ENCODE results near the gene FBXL5. TPM values are rescaled to one million over a fixed set of nuclear protein-coding genes. Genes with fewer than 3 reads are reported as not detected.

FBXL5 gene
- total RNA-seq, 1 donor from 2014 or later, result 31.2 TPM

- no peaks in the 10 kb centered on the region for H3K27me3 Mint-ChIP-seq
- no peaks in the 10 kb centered on the region for H3K36me3 Mint-ChIP-seq (ENCODE audit: low read depth)
- no peaks in the 10 kb centered on the region for H3K4me1 Mint-ChIP-seq
- H3K4me3 Mint-ChIP-seq, result no peak overlapping the region
- H3K27ac Mint-ChIP-seq, result no peak overlapping the region
- intact Hi-C loops (cut with micrococcal nuclease), result no loop called here
- no peak for DNase-seq
- H3K9me3 Mint-ChIP-seq, result no peaks in the 10 kb centered on the region
These were observed 62.4 kb downstream of the FBXL5 start for GRCh38 chr4:15592799-15593198.

DNA sequence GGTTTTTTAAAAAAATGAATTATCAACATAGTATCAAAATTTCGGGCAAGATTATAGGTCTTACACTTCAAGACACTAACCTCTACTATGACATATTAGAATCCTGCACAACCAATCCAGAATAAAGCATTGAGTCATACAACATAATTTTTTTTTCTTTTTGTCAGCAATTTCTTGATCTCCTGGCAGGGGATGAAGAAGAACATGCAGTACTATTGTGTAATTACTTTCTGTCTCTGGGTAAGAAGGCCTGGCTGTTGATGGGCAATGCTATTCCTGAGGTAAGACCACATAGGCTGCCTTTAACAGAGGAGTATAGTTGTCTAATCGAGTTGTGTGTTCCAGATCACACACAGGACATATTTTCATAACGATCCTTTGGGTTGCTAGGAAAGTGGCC, 67.5 kb downstream of the FBXL5 start:
- intact Hi-C loops (cut with micrococcal nuclease), result no loop called here
- Mint-ChIP-seq H3K4me1 (no peaks in the 10 kb centered on the region), H3K9me3 (no peaks in the 10 kb centered on the region), H3K27ac (no peak overlapping the region), H3K4me3 (no peak overlapping the region), H3K36me3 (ENCODE audit: low read depth) (no peaks in the 10 kb centered on the region), H3K27me3 (no peaks in the 10 kb centered on the region)
- DNase-seq, result no peak

DNA sequence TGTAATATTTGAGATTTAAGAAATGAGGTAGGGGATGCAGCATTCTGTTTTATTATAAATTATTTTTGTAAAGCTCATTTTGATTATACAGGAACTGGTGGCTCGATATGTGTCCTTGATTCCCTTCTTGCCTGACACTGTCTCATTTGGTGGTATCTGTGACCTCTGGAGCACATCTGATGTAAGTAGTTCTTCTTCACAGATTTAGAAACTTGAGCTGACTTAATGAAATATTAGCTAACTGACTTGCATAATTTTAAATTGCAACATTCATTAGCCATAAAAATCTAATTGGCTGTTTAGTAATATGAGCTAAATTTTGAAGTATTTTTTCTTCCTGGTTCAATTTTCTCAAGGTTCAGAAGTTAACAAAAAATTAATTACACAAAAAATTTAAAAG, 69.1 kb downstream of the FBXL5 start:
- no peaks in the 10 kb centered on the region for H3K4me1 Mint-ChIP-seq
- H3K9me3 Mint-ChIP-seq, result no peaks in the 10 kb centered on the region
- no peaks in the 10 kb centered on the region for H3K27me3 Mint-ChIP-seq
- DNase-seq, result no peak
- intact Hi-C loops (cut with micrococcal nuclease), result no loop called here
- no peak overlapping the region for H3K27ac Mint-ChIP-seq
- H3K36me3 Mint-ChIP-seq (ENCODE audit: low read depth), result no peaks in the 10 kb centered on the region
- H3K4me3 Mint-ChIP-seq, result no peak overlapping the region

DNA sequence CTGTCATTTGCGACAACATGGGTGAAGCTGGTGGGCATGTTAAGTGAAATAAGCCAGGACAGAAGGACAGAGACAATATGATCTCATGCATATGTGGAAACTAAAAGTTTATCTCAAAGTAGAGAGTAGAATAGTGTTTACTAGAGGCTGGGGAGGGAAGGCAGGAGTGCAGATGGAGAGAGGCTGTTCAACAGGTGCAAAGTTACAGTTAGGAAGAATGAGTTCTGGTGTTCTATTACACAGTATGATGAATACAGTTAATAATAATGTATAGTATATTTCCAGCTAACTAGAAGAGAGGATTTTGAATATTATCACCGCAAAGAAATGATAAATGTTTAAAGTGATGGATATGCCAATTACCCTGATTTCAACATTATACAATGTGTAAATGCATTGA, 69.8 kb downstream of the FBXL5 start:
- no peak overlapping the region for H3K4me3 Mint-ChIP-seq
- no peak for DNase-seq
- no peaks in the 10 kb centered on the region for H3K4me1 Mint-ChIP-seq
- H3K27ac Mint-ChIP-seq, result no peak overlapping the region
- intact Hi-C loops (cut with micrococcal nuclease), result no loop called here
- H3K36me3 Mint-ChIP-seq (ENCODE audit: low read depth), result no peaks in the 10 kb centered on the region
- no peaks in the 10 kb centered on the region for H3K9me3 Mint-ChIP-seq
- H3K27me3 Mint-ChIP-seq, result no peaks in the 10 kb centered on the region

GRCh38 chr4:15584785-15585184, 70.4 kb downstream of the FBXL5 start:
- DNase-seq, result no peak
- H3K27ac Mint-ChIP-seq, result no peak overlapping the region
- H3K4me3 Mint-ChIP-seq, result no peak overlapping the region
- H3K27me3 Mint-ChIP-seq, result no peaks in the 10 kb centered on the region
- H3K36me3 Mint-ChIP-seq (ENCODE audit: low read depth), result no peaks in the 10 kb centered on the region
- H3K9me3 Mint-ChIP-seq, result no peaks in the 10 kb centered on the region
- H3K4me1 Mint-ChIP-seq, result no peaks in the 10 kb centered on the region
- intact Hi-C loops (cut with micrococcal nuclease), result no loop called here

- no peaks in the 10 kb centered on the region for H3K4me1 Mint-ChIP-seq
- H3K27me3 Mint-ChIP-seq, result no peaks in the 10 kb centered on the region
- no peak overlapping the region for H3K4me3 Mint-ChIP-seq
- intact Hi-C loops (cut with micrococcal nuclease), result no loop called here
- no peaks in the 10 kb centered on the region for H3K36me3 Mint-ChIP-seq (ENCODE audit: low read depth)
- H3K9me3 Mint-ChIP-seq, result no peaks in the 10 kb centered on the region
- no peak overlapping the region for H3K27ac Mint-ChIP-seq
- DNase-seq, result no peak
These were observed 77.6 kb downstream of the FBXL5 start for GRCh38 chr4:15577508-15577907.

- Mint-ChIP-seq H3K9me3 (no peaks in the 10 kb centered on the region), H3K36me3 (ENCODE audit: low read depth) (no peaks in the 10 kb centered on the region), H3K27ac (no peak overlapping the region), H3K27me3 (no peaks in the 10 kb centered on the region), H3K4me1 (no peaks in the 10 kb centered on the region), H3K4me3 (no peak overlapping the region)
- intact Hi-C loops (cut with micrococcal nuclease), result no loop called here
- DNase-seq, result no peak
These were observed 79.2 kb downstream of the FBXL5 start for GRCh38 chr4:15575966-15576365.

DNA sequence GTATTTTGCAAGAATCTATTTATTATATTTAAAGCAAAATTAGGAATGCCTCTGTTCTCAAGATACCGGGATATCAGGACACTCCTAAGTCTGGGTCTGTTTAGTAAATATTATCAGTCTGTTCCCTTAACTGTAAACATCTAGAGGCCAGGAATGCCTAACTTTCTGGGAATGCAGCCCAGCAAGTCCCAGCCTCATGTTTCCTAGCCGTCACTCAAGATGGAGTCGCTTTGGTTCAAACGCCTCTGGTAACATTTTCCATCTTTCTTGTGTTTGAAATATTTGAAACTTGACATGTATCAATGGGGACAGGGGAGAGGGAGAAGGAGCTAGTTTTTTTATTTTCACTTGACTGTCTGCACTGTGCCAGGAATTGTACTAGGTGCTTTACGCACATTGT, 85.4 kb downstream of the FBXL5 start:
- Mint-ChIP-seq H3K36me3 (ENCODE audit: low read depth) (no peaks in the 10 kb centered on the region), H3K9me3 (peaks cover 4% of the 10 kb centered on the region), H3K27me3 (no peaks in the 10 kb centered on the region), H3K4me3 (no peak overlapping the region), H3K4me1 (no peaks in the 10 kb centered on the region), H3K27ac (no peak overlapping the region)
- DNase-seq, result no peak
- intact Hi-C loops (cut with micrococcal nuclease), result no loop called here

DNA sequence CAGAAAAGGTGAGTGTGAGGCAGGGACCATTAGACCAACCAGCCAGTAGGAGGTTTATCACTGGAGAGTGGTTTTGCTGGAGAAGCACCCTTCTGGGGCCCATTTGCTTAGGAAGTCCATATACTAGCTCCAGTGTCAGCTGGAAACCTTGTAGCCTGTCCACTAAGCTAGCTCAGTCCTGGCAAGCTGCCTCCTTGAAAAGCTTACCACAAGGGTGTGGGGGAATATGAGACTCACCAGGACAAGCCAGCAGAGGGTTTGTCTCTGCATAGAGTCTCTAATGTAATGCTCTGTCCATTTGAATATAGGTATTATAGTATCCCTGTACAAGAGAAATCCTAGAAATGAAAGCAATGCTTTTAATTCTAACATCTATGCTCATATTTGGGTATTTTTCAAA, 86.3 kb downstream of the FBXL5 start:
- no peaks in the 10 kb centered on the region for H3K36me3 Mint-ChIP-seq (ENCODE audit: low read depth)
- H3K4me1 Mint-ChIP-seq, result no peaks in the 10 kb centered on the region
- no peak for DNase-seq
- H3K27ac Mint-ChIP-seq, result no peak overlapping the region
- H3K9me3 Mint-ChIP-seq, result peaks cover 4% of the 10 kb centered on the region
- H3K4me3 Mint-ChIP-seq, result no peak overlapping the region
- no peaks in the 10 kb centered on the region for H3K27me3 Mint-ChIP-seq
- intact Hi-C loops (cut with micrococcal nuclease), result no loop called here

DNA sequence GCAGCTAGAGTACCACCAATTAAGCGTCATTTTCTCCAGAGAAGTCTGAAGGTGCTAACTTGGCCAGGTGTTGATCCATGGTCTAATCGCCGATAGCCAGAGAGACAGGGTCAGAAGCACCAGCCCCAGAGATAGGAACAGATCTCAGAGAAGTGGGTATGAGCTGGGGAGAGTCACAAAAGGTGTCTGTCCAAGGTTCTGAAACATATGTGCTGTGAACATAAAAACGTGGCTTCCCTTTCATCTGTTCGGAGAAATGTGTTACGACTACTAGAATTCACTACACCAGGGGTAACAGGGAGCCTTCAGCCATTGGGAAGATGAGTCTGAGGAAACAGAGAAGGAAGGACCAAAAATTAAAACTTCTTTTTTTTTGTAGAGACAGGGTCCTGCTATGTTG, 91.3 kb downstream of the FBXL5 start:
- Mint-ChIP-seq H3K9me3 (peaks cover 4% of the 10 kb centered on the region), H3K36me3 (ENCODE audit: low read depth) (no peaks in the 10 kb centered on the region), H3K27ac (no peak overlapping the region), H3K27me3 (no peaks in the 10 kb centered on the region), H3K4me1 (peaks cover 3% of the 10 kb centered on the region), H3K4me3 (no peak overlapping the region)
- intact Hi-C loops (cut with micrococcal nuclease), result no loop called here
- no peak for DNase-seq

DNA sequence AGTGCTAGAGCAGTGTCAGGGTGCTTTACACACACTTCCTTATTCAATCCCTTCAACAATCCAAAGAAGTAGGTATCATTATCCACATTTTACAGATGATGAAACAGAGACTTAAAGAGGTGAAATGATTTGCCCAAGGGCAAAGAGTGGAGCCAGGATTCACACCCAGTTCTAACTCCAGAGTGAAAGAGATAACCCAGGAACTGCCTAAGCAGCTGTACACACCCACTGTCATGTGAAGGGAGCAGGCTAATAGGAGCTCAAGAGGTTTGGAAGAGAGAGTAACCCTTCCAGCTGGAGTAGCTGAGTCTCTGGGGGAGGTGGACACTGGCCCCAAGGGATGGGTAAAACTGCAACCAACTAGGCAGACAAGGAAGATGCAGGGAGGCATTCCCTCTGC, 92.5 kb downstream of the FBXL5 start:
- Mint-ChIP-seq H3K9me3 (peaks cover 4% of the 10 kb centered on the region), H3K4me1 (peaks cover 3% of the 10 kb centered on the region), H3K27me3 (no peaks in the 10 kb centered on the region), H3K36me3 (ENCODE audit: low read depth) (no peaks in the 10 kb centered on the region), H3K27ac (no peak overlapping the region), H3K4me3 (no peak overlapping the region)
- no peak for DNase-seq
- intact Hi-C loops (cut with micrococcal nuclease), result no loop called here

- peaks cover 3% of the 10 kb centered on the region for H3K4me1 Mint-ChIP-seq
- intact Hi-C loops (cut with micrococcal nuclease), result no loop called here
- H3K4me3 Mint-ChIP-seq, result no peak overlapping the region
- peaks cover 4% of the 10 kb centered on the region for H3K9me3 Mint-ChIP-seq
- H3K27ac Mint-ChIP-seq, result no peak overlapping the region
- no peaks in the 10 kb centered on the region for H3K36me3 Mint-ChIP-seq (ENCODE audit: low read depth)
- no peak for DNase-seq
- no peaks in the 10 kb centered on the region for H3K27me3 Mint-ChIP-seq
These were observed 93.0 kb downstream of the FBXL5 start for GRCh38 chr4:15562114-15562513.

DNA sequence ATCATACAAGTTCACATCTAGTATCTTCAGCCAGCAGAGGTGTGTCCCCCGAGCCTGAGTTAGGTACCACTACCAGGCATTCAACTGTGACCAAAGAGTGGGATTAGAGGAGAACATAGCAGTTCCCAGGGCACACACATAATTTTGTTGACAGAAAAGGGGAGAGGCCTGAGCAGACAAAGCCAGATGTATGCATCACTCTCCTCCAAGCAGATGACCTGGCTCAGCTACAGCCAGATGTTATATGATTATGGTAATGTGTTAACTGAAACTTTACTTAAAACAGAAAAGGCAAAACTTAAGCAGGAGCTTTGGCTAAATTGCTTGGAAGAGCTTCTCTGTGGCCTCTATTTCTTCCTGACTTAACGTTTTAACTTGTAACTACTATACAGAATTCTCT, 96.6 kb downstream of the FBXL5 start:
- no peaks in the 10 kb centered on the region for H3K9me3 Mint-ChIP-seq
- H3K36me3 Mint-ChIP-seq (ENCODE audit: low read depth), result no peaks in the 10 kb centered on the region
- no peak for DNase-seq
- intact Hi-C loops (cut with micrococcal nuclease), result no loop called here
- H3K4me3 Mint-ChIP-seq, result no peak overlapping the region
- H3K4me1 Mint-ChIP-seq, result peaks cover 3% of the 10 kb centered on the region
- H3K27me3 Mint-ChIP-seq, result no peaks in the 10 kb centered on the region
- no peak overlapping the region for H3K27ac Mint-ChIP-seq

DNA sequence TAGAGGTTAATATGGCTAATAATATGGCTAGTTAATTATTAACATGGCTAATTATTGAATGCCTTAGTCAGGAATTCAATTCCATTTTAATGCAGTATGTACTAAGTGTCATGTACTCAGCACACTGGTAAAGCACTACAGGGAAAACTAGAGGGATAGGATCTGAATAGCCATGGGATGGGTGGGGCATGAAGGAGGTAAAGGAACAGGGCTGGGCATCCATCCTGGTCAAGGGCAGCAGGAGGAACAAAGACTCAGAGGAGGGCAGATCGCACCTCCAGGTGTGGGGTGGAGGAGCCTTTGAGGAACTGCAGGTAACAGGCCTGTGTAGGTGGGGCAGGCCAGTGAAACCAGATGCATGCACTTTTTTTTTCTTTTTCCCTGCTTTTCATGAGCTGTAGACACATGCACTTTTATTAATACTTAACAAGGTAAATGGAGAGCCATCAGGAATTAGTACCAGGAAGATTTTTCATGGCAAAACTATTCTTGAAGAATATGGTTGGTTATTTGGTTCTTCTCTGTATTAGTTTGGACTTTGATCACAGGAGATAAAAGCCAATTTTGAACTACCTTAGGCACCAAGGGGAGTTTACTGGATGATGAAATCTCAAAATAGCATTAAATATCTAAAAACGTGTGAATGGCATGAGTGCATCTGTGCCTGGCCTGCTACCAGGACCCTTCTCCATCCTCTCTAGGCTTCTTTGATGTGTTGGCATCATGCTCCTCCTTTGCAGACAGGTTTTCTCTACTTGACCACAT, 97.2 kb downstream of the FBXL5 start:
- peaks cover 3% of the 10 kb centered on the region for H3K4me1 Mint-ChIP-seq
- H3K4me3 Mint-ChIP-seq, result no peak overlapping the region
- no peaks in the 10 kb centered on the region for H3K27me3 Mint-ChIP-seq
- no peaks in the 10 kb centered on the region for H3K9me3 Mint-ChIP-seq
- intact Hi-C loops (cut with micrococcal nuclease), result no loop called here
- DNase-seq, result no peak
- H3K36me3 Mint-ChIP-seq (ENCODE audit: low read depth), result no peaks in the 10 kb centered on the region
- no peak overlapping the region for H3K27ac Mint-ChIP-seq

DNA sequence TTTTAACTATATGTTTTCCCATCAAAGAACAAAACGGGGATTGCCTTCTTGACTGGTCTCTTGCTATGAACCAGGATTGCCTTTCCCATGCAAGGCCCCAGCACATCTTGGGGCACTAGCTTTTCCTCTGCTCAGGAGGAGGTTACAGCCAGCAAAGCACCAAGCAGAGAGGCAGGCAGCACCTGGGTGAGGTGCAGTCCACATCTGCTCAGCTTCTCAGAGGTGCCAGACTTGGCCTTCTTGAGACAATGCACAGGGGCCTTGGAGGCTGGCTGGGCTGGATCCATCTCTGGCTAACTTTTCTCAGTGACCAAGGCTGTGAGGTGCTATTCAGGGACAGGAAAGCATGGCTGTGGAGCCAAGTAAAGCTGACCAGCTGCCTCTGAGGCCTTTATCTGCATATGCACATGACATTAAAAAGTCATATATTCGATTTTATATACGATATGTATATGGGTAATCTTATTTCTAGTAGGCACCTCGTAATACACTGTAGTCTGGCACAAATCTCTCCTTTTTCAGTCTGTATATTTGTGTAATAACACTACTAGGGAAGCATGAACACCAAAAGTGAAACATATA, 98.6 kb downstream of the FBXL5 start:
- Mint-ChIP-seq H3K9me3 (no peaks in the 10 kb centered on the region), H3K4me3 (no peak overlapping the region), H3K4me1 (no peaks in the 10 kb centered on the region), H3K27me3 (no peaks in the 10 kb centered on the region), H3K36me3 (ENCODE audit: low read depth) (no peaks in the 10 kb centered on the region), H3K27ac (no peak overlapping the region)
- intact Hi-C loops (cut with micrococcal nuclease), result no loop called here
- DNase-seq, result no peak
